ENCODE results near the gene UQCRC1. TPM values are rescaled to one million over a fixed set of nuclear protein-coding genes. Genes with fewer than 3 reads are reported as not detected.

Gene UQCRC1
- total RNA-seq, 1 experiment from 2014 or later = 227 TPM

DNA sequence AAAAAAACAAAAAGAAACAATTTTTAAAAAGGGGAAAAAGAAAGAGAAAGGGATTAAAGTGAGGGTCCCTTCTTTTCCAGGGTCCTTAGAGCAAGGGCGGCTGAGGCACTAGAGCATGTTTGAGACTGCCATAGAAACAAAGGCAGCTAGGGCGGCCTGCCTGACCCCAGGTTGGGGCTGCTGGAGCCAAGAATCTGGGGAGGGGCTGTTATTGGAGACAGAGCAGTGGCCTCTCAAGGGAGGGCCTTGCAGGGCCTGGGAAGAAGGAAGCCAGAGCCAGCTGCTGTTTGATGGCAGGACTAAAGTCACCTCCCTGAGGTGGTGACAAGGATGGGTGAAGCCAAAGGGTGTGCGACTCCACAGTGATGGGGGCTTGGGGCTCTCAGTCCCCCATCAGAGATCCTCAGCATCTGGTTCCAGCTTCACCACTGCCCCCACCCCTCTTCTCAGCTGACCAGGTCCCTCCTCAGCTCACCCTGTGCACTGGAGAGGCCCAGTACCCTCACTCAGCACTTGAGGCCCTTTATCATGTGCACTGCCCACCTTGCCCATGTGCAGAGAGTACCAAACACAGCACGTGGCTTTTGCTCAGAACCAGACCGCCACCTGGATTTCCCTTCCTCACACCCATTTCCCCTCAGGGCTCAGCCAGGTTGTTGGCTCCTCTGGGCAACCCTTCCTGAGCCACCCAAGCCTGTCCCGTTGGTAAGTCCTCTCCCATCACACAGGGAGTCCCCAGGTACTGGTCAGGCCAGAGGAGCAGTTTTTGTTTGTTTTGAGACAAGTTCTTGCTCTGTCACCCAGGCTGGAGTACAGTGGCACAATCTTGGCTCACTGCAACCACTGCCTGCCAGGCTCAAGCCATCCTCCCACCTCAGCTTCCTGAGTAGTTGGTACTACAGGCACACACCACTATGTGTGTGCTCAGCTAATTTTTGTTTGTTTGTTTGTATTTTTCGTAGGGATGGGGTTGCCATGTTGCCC, 10.4 kb upstream of the UQCRC1 start:
- POLR2A ChIA-PET = no interaction called here
- H3K4me1 ChIP-seq (ENCODE audit: control insufficient read depth, insufficient read depth, low read length) = no peaks in the 10 kb centered on the region
- no TSS peak for BruUV-seq (replicated peaks)
- DNase-seq (ENCODE audit: low read depth, low spot score) = no peak
- ATAC-seq = no peak
- in situ Hi-C loops (cut with HindIII; ENCODE audit: low pct_unique_long_range_greater_than_20kb, low sequenced_read_pairs) (no loop called here), intact Hi-C loops (cut with micrococcal nuclease; ENCODE audit: unreplicated experiment) (no loop called here)
- no peak overlapping the region for H3K4me3 ChIP-seq (ENCODE audit: low read depth in 2 of 2, low read length in 2 of 2)
- CTCF ChIA-PET = no interaction called here
- H3K27me3 ChIP-seq (ENCODE audit: control insufficient read depth, insufficient read depth, low read length) = no peaks in the 10 kb centered on the region
- TF ChIP-seq, protein P1, sequence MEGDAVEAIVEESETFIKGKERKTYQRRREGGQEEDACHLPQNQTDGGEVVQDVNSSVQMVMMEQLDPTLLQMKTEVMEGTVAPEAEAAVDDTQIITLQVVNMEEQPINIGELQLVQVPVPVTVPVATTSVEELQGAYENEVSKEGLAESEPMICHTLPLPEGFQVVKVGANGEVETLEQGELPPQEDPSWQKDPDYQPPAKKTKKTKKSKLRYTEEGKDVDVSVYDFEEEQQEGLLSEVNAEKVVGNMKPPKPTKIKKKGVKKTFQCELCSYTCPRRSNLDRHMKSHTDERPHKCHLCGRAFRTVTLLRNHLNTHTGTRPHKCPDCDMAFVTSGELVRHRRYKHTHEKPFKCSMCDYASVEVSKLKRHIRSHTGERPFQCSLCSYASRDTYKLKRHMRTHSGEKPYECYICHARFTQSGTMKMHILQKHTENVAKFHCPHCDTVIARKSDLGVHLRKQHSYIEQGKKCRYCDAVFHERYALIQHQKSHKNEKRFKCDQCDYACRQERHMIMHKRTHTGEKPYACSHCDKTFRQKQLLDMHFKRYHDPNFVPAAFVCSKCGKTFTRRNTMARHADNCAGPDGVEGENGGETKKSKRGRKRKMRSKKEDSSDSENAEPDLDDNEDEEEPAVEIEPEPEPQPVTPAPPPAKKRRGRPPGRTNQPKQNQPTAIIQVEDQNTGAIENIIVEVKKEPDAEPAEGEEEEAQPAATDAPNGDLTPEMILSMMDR (IDR thresholded peaks at IDR 0.05) = no peak
- TF ChIP-seq SIN3A (IDR thresholded peaks at IDR 0.05; ENCODE audit: borderline replicate concordance, insufficient read depth, low read depth, low read length) (no peak), TCF7L2 (IDR thresholded peaks at IDR 0.05; ENCODE audit: low read depth, low read length) (no peak), POLR2AphosphoS5 (IDR thresholded peaks at IDR 0.05; ENCODE audit: low read depth, low read length) (no peak)
- TF ChIP-seq, protein P2, sequence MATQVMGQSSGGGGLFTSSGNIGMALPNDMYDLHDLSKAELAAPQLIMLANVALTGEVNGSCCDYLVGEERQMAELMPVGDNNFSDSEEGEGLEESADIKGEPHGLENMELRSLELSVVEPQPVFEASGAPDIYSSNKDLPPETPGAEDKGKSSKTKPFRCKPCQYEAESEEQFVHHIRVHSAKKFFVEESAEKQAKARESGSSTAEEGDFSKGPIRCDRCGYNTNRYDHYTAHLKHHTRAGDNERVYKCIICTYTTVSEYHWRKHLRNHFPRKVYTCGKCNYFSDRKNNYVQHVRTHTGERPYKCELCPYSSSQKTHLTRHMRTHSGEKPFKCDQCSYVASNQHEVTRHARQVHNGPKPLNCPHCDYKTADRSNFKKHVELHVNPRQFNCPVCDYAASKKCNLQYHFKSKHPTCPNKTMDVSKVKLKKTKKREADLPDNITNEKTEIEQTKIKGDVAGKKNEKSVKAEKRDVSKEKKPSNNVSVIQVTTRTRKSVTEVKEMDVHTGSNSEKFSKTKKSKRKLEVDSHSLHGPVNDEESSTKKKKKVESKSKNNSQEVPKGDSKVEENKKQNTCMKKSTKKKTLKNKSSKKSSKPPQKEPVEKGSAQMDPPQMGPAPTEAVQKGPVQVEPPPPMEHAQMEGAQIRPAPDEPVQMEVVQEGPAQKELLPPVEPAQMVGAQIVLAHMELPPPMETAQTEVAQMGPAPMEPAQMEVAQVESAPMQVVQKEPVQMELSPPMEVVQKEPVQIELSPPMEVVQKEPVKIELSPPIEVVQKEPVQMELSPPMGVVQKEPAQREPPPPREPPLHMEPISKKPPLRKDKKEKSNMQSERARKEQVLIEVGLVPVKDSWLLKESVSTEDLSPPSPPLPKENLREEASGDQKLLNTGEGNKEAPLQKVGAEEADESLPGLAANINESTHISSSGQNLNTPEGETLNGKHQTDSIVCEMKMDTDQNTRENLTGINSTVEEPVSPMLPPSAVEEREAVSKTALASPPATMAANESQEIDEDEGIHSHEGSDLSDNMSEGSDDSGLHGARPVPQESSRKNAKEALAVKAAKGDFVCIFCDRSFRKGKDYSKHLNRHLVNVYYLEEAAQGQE (IDR thresholded peaks at IDR 0.05; ENCODE audit: insufficient read depth in 1 of 2, low read depth in 2 of 2, low read length in 1 of 2) = no peak
- peaks cover 4% of the 10 kb centered on the region; the same call in 1 of the 2 replicates for H3K9me3 ChIP-seq (ENCODE audit: control insufficient read depth, insufficient read depth, low read depth, low read length)
- no peak overlapping the region for H3K27ac ChIP-seq (ENCODE audit: low read length)
- H3K36me3 ChIP-seq (ENCODE audit: control insufficient read depth, insufficient read depth, low read length) = no peaks in the 10 kb centered on the region

DNA sequence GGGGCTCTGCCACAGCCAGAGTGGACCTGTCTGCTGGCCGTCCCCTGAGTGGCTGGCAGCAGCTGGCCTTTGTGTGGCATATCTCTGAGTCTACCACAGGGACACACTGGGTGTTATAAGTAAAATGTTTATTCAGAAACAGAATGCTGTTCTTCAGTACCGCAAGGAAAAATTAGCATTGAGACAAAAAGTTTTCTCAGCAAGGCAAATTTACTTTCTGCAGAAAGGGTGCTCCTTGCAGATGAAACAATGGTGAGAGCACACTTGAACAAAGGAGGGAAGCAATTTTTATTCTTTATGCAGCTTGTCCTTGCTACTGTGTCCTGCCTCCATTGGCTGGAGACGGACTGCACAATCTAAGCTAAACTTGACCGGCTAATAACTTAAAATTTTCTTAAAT, 8.1 kb upstream of the UQCRC1 start:
- H3K4me3 ChIP-seq (ENCODE audit: low read depth in 2 of 2, low read length in 2 of 2) = no peak overlapping the region
- H3K27me3 ChIP-seq (ENCODE audit: control insufficient read depth, insufficient read depth, low read length) = no peaks in the 10 kb centered on the region
- ChIA-PET POLR2A (no interaction called here), CTCF (no interaction called here)
- H3K9me3 ChIP-seq (ENCODE audit: control insufficient read depth, insufficient read depth, low read depth, low read length) = peaks cover 4% of the 10 kb centered on the region; the same call in 1 of the 2 replicates
- ATAC-seq = no peak
- intact Hi-C loops (cut with micrococcal nuclease; ENCODE audit: unreplicated experiment) = no loop called here
- no TSS peak for BruUV-seq (replicated peaks)
- in situ Hi-C loops (cut with HindIII; ENCODE audit: low pct_unique_long_range_greater_than_20kb, low sequenced_read_pairs) = no loop called here
- no peaks in the 10 kb centered on the region for H3K36me3 ChIP-seq (ENCODE audit: control insufficient read depth, insufficient read depth, low read length)
- TF ChIP-seq POLR2AphosphoS5 (IDR thresholded peaks at IDR 0.05; ENCODE audit: low read depth, low read length) = no peak
- no peak for TF ChIP-seq SIN3A (IDR thresholded peaks at IDR 0.05; ENCODE audit: borderline replicate concordance, insufficient read depth, low read depth, low read length)
- TF ChIP-seq TCF7L2 (IDR thresholded peaks at IDR 0.05; ENCODE audit: low read depth, low read length) = no peak
- TF ChIP-seq, protein P1 (IDR thresholded peaks at IDR 0.05) = no peak
- TF ChIP-seq, protein P2 (IDR thresholded peaks at IDR 0.05; ENCODE audit: insufficient read depth in 1 of 2, low read depth in 2 of 2, low read length in 1 of 2) = no peak
- no peak overlapping the region for H3K27ac ChIP-seq (ENCODE audit: low read length)
- no peak for DNase-seq (ENCODE audit: low read depth, low spot score)
- H3K4me1 ChIP-seq (ENCODE audit: control insufficient read depth, insufficient read depth, low read length) = no peaks in the 10 kb centered on the region
